D341Med (cell line): ENCODE measurements around the gene WNT3.

Source experiments
- DNase-seq: peaks from one replicate; pipeline ENCODE4 v3.0.0; 2012; ENCODE audit warnings: low spot score

The WNT3 gene

GRCh38 chr17:46730026-46730425 is 88.5 kb downstream of the WNT3 start:
- no peak for DNase-seq

- DNase-seq = no peak
Measured at GRCh38 chr17:46727572-46728348, 90.7 kb downstream of the WNT3 start.

- DNase-seq = no peak
Measured at GRCh38 chr17:46726206-46726605, 92.3 kb downstream of the WNT3 start.

- no peak for DNase-seq
Measured at GRCh38 chr17:46722662-46723285, 95.7 kb downstream of the WNT3 start.

- DNase-seq = no peak
Measured at GRCh38 chr17:46720408-46720807, 98.1 kb downstream of the WNT3 start.

GRCh38 chr17:46719891-46720290 is 98.6 kb downstream of the WNT3 start:
- no peak for DNase-seq

GRCh38 chr17:46717999-46718398 is 100.5 kb downstream of the WNT3 start:
- DNase-seq = no peak
